Fibroblast of lung (primary cell): Measurements from ENCODE around the gene CRYBG2.

Experiments
- EZH2 ChIP-seq: IDR thresholded peaks from 2 replicates; pipeline ENCODE4 v1.5.1; 2012; ENCODE audit warnings: low read length, control low read depth, mild to moderate bottlenecking; ENCODE audit errors: missing control alignments
- TF ChIP-seq, protein P1 (sequence below), 2 donors: IDR thresholded peaks in 1 of 2; conservative IDR thresholded peaks in 1 of 2; 1 replicate in 1 of 2; 2 replicates in 1 of 2; pipeline ENCODE4 v1.5.1; 2011 to 2012; ENCODE audit warnings: low read length in 2 of 2, control low read depth in 1 of 2, inconsistent platforms in 1 of 2, low read depth in 1 of 2, mild to moderate bottlenecking in 1 of 2

DNA sequence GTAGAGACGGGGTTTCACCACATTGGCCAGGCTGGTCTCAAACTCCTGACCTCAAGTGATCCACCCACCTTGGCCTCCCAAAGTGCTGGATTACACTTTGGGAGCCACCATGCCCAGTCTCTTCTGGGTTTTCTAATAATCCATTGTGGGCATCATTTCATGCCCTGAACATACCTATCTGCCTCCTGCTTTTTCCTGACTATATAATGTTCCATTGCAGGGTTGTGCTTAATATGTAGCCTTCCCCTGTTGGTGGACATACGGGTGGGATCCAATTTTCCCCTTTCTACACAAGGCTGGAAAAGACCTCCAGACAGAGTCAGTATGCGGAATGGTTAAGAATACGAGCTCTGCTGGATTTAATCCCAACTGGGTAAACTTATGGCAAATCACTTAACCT lies 22.1 kb upstream of the CRYBG2 start:
- TF ChIP-seq, protein P1, sequence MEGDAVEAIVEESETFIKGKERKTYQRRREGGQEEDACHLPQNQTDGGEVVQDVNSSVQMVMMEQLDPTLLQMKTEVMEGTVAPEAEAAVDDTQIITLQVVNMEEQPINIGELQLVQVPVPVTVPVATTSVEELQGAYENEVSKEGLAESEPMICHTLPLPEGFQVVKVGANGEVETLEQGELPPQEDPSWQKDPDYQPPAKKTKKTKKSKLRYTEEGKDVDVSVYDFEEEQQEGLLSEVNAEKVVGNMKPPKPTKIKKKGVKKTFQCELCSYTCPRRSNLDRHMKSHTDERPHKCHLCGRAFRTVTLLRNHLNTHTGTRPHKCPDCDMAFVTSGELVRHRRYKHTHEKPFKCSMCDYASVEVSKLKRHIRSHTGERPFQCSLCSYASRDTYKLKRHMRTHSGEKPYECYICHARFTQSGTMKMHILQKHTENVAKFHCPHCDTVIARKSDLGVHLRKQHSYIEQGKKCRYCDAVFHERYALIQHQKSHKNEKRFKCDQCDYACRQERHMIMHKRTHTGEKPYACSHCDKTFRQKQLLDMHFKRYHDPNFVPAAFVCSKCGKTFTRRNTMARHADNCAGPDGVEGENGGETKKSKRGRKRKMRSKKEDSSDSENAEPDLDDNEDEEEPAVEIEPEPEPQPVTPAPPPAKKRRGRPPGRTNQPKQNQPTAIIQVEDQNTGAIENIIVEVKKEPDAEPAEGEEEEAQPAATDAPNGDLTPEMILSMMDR (conservative IDR thresholded peaks at IDR 0.05 in 1 of 2, IDR thresholded peaks at IDR 0.05 in 1 of 2; ENCODE audit: low read depth in 1 of 2, low read length in 2 of 2): no peak
- TF ChIP-seq EZH2: no peak
